Measurements from ENCODE around the gene ADAMTS15.

The ADAMTS15 gene

DNA sequence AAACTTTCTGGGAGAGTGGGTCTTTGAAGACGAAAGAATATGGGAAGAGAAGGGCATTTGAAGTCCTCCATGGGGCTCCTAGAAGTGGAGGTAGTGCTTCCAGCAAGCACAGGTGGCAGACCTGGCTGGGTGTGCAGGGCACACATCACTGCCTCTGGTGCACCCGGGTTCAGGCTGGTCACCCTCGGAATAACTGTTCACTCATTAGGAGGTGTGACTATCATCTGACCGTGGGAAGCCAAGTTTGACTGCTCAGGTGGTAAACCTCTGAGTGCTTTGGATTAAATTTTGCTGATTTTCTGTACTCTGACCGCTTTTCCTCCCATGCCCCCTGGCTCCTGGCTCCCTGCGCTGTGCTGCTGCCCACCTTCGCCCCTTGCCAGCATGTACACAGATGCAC, 11.1 kb downstream of the ADAMTS15 start:
- peak; percentile 56 for DNase-seq (ENCODE audit: low spot score)

DNA sequence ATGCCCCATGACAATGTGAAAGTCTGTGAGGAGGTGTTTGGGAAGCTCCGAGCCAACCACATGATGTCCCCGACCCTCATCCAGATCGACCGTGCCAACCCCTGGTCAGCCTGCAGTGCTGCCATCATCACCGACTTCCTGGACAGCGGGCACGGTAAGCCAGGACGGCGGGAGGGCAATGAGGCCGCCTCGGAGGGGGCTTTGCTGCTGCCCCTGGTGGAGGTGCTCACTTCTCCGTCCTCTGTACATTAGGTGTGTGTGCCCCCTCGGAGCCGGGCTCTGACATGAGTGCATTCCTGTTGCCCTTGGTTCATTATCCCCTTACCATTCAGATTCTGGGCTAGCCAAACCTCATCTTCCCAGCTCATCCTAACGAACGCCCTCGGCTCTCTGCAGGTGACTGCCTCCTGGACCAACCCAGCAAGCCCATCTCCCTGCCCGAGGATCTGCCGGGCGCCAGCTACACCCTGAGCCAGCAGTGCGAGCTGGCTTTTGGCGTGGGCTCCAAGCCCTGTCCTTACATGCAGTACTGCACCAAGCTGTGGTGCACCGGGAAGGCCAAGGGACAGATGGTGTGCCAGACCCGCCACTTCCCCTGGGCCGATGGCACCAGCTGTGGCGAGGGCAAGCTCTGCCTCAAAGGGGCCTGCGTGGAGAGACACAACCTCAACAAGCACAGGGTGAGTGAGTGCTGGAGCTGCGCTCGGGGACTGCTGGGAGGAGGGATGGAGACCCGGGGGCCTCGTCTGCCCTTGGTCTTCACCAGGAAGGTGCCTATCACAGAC, 13.8 kb downstream of the ADAMTS15 start:
- DNase-seq (ENCODE audit: low spot score): no peak

DNA sequence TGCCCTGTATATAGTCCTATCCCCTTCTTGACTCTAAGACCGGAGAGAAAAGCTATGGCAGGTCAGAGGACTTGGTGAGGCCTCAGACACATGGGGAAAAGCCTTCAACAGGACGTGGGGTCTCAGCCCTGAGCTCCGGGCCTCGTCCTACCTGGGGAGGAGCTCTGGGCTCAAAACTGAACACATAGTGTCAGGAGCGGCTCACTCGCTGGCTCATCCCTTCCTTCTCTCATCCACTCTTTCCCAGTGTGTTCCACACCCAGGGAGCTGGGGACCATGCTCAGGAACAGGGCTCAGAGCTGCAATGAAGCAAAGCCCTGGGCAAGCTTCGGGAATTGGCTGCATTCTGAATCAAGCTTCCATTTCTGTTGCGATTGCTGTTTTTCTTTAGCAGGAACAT, 14.5 kb downstream of the ADAMTS15 start:
- no peak for DNase-seq (ENCODE audit: low spot score)

DNA sequence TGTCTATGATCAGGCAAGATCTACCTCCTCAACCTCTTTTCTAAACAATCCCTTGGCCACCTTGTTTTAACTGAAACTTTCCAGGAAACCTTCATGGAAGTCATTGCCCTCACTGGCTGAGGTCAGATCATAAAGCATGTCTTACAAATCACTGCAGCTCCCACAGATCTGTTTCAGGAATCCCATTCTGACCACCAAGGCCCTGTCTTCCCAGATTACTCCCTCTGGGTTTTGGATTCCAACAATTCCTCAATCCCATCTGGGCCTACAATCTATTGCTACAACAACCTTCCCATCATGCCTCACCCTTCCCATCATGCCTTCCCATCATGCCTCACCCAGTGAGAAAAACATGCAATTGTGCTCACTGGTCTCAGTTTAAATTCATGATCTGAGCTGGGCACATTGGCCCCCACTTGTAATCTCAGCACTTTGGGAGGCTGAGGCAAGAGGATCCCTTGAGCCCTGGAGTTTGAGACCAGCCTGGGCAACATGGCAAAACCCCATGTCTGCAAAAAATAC, 15.9 kb downstream of the ADAMTS15 start:
- no peak for DNase-seq (ENCODE audit: low spot score)

DNA sequence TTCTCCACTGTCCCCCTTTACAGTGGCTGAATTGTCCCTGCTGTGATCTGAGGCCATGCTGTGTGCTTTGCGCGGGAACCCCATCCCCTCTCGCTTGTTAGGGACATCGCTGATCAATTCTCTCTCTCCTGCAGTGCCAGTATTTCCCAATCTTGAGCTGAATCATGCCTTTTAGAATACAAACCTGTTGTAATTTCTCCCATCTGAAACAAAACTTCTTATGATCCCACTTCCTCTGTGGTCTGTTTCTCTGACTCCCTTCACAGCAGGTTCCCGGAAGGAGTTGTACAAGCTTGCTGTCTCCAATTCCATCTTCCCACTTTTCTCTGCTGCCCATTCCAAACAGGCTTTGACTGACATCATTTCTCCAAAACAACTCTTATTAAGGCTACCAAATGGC, 16.8 kb downstream of the ADAMTS15 start:
- DNase-seq (ENCODE audit: low spot score): no peak

DNA sequence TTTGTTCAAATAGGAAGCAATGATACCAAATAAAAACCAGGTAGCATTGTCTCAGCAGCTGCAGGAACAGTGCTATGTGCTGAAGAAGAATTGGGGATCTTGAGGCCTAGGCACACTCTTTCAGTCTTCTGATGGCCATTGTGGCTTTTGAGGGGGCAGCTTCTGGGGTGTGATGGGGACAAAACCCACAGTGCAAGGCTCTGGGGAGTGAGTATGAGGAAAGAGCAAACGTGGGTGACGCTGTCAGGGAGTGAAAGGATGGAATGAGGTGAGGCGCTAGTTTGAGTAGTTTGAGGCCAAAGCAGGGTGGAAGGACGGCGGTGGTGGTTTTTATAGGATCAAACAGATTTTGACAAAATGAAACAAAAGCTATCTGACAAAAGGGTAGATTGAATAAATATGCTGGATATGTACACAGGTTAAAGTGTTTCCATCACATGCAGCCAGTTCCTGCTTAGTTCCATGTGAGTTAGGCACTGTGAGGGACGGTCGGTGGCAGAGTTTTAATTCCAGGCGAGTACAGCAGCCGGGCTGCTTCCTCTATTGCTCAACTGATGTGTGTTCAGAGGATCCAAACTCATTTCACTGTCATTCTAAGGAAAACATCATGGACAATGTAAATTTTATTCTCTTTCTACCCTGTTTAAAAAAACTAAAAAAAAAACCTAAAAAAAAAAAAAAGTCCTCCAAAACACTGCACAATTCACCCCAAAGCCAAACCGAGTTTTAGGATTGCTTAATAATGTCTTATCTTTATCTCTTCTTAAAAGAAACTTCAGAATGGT, 18.9 kb downstream of the ADAMTS15 start:
- DNase-seq (ENCODE audit: low spot score): no peak

DNA sequence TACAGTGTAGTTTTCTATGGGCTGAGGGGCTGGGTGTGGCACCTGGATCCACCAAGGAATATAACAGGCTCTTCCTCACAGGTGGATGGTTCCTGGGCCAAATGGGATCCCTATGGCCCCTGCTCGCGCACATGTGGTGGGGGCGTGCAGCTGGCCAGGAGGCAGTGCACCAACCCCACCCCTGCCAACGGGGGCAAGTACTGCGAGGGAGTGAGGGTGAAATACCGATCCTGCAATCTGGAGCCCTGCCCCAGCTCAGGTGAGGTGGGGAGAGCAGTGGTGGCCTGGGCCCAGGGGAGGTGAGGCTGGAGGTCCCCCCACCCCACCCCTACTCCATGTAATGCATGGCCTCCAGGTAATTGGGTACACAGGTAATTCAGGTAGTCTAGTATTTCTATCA, 20.7 kb downstream of the ADAMTS15 start:
- no peak for DNase-seq (ENCODE audit: low spot score)

DNA sequence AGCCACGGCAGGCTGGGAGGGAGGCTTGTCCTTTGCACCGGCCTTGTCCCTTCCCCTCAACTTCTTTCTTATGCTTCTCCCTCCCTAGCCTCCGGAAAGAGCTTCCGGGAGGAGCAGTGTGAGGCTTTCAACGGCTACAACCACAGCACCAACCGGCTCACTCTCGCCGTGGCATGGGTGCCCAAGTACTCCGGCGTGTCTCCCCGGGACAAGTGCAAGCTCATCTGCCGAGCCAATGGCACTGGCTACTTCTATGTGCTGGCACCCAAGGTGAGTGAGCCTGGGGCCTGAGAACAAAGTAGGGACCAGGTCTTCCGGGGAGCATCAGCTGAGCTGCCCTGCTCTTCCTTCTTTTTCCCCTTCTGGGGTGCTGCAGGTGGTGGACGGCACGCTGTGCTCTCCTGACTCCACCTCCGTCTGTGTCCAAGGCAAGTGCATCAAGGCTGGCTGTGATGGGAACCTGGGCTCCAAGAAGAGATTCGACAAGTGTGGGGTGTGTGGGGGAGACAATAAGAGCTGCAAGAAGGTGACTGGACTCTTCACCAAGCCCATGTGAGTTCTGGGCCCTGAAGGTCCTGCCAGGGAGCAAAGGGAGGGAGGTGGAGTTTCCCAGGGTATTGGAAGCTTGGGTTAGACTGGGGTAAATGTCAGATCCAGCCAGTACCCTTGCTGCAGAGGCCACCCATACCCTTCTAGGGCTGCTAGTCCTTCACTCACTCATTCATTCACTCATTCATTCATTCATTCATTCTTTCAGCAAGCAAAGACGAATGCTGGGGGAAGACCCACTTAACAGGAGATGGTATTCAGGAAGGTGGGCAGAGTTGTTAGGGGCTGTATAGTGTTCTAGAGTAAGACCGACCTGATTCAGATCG, 22.6 kb downstream of the ADAMTS15 start:
- DNase-seq (ENCODE audit: low spot score): no peak

DNA sequence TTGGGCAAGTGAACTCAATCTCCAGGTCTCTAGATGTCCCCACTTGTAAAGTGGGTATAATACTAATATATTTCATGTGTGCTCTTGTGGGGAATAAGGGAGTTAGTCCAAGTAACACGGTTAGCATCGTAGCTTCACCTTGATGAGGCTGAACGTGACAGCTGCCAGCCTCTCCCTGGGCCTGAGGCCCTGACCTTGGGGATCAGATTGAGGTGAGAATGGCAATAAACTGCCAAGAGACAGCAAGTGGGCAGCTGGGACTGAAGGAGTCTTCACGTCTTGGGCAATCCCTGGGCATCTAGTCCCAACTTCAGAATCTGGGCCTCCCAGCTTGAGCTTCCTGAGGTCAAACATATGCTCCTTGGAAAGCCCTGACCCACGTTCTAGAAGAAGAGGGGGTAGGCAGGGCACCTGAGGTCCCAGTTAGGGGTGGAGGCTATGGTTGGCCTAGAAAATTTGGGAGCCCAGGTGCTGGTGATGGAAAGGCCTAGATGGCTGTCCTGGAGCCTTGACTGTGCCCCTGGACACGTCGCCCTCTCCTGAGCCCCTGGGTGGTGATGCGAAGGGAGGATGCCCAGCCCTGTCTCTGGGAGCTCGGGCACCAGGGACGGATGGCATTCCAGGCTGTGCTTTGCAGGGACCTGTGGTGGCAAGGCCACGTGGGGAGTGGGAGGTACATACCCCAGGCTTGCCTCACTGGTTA, 23.4 kb downstream of the ADAMTS15 start:
- no peak for DNase-seq (ENCODE audit: low spot score)

DNA sequence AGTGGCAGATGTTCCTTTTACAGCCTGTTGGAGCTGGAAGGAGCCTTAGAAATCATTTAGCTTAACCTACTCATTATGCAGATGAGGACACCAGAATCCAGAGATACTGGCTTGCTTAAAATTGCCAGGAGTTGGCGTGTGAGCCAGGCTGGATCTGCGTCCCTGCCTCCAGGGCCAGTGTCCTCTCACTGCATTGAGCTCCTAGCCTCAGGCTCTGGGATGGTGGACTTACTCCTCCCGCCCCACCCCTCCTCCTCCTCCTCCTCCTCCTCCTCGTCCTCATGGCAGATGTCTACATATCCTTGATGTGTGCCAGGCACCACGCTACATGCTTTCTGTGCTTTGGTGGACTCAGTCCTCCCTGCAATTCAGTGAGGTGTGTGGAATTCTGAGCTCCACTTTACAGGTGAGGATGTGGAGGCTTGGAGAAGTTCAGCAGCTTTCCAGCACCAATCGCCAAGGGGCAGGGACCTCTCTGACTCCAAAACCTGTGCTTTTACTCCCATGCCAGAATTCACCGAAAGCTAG, 24.1 kb downstream of the ADAMTS15 start:
- no peak for DNase-seq (ENCODE audit: low spot score)

DNA sequence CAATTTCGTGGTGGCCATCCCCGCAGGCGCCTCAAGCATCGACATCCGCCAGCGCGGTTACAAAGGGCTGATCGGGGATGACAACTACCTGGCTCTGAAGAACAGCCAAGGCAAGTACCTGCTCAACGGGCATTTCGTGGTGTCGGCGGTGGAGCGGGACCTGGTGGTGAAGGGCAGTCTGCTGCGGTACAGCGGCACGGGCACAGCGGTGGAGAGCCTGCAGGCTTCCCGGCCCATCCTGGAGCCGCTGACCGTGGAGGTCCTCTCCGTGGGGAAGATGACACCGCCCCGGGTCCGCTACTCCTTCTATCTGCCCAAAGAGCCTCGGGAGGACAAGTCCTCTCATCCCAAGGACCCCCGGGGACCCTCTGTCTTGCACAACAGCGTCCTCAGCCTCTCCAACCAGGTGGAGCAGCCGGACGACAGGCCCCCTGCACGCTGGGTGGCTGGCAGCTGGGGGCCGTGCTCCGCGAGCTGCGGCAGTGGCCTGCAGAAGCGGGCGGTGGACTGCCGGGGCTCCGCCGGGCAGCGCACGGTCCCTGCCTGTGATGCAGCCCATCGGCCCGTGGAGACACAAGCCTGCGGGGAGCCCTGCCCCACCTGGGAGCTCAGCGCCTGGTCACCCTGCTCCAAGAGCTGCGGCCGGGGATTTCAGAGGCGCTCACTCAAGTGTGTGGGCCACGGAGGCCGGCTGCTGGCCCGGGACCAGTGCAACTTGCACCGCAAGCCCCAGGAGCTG, 24.8 kb downstream of the ADAMTS15 start:
- no peak for DNase-seq (ENCODE audit: low spot score)

DNA sequence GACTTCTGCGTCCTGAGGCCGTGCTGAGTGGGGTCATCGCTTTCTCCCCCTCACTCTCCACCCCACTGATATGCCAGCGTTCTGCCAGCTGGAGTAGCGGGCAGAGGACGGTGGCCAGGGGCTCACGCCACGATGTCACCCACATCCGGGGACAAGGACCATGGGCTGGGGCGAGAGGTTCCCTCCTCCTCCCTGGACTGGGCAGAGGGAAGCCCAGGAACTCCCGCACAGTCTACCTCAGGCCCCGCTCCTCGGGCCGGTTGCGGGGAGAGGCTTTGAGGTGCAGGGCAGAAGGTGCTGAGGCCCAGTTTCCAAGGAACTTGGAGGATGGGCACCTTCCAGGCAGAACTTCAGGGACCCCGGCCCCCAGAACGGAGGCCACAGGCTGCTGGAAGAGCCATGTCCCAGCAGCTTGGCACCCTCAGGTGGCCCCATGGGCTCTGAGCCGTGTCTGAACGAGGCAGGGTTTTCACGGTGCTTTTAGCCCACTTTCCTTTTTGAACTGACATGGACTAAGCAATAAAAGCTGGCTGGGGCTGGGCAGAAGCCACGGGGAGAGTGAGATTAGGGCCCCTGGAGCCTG, 25.4 kb downstream of the ADAMTS15 start:
- no peak for DNase-seq (ENCODE audit: low spot score)

DNA sequence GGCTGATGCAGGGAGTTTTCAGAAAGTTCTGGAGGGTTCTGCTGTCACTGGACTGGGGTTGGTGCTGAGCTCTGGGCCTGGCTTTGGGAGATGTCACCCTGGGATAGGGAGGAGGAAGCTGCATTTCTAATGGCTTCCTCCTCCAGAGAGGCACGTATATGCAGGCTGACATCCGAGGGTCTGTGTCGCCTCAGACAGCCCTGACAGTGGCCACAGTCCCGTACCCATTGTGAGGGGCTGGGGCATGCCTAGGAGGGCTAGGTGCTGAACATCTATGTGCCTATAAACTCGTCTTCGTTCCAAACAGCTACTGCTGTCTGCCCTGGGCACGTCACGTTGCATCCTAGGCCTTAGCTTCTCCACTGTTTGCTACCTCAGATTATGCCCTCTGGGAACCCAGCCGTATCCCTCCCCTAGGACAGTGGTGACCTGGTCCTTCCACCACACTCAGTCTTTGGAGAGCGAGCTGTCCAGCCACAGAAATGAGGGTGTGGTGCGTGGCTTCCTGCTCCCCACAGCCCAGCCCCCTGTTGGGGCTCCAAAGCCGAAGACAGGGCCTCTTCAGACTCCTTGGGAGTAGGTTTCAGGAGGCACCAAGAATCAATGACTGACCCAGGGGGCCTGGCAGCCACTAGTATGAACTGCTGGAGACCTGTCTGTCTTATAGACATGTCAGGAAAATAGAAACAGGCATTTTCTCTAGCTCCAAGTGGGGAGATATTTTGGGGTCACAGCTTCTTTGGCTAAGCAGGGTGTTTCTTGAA, 26.4 kb downstream of the ADAMTS15 start:
- DNase-seq (ENCODE audit: low spot score): no peak

DNA sequence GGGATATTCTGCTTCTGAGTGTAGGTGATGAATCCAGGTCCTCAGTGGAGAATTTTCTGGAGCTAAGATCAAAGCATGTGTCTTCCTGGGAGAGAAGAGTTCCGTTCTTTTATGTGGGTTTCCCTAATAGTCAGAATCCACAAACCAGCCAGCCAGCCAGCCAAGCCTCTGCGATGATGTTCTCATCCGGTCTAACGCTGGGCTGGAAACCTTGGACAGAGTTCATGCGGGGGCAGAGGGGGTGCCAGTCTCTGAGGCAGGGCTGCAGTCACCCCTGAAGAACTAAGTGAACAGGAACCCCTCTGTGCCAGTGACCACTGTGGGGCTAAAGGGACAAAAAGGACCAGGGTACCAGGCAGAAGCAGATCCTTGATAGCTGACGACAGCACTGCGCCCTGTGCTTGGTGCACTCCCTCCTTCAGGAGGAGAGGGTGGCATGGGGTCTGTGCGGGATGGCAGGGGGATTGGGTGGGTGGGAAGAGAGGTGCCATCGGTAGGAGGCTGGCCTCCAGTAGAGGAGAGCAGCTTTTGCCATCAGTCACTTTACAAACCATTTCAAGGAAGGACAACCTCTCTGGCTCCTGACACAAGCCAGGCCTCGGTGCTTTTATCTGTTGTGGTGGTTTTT, 27.1 kb downstream of the ADAMTS15 start:
- no peak for DNase-seq (ENCODE audit: low spot score)

DNA sequence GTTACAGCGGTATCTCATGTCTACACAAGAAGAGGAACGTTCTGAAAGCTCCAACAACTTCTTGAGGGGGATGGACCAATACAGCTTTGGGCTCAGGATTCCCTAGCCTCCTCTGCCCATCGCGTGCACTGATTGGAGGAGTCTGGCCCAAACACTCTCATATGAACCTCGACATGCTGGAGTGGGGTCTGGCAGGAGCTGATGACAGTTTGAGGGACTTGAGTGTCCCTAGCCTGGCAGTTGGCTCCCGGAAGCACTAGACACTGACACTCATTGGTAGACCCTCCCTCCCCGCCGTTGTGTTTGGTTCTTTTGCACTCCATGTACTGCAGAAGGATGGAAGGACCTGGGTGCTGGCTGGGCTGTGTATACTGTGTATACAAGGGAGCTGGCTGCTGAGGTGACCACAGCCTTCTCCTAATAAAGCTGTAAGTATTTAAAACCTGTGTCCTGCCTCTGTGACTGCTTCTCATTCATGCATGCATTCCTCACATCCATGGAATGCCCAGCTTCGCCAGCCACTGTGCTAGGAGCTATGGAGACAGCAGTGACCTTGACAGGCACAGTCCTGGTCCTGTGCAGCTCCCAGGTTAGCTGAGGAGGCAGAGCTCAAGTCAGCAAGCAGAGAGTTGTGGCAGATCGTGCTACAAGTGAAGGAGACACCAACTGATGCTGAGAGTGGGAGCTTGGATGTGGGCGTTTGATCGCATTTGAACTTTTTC, 27.9 kb downstream of the ADAMTS15 start:
- peak; percentile 75 for DNase-seq (ENCODE audit: low spot score)

DNA sequence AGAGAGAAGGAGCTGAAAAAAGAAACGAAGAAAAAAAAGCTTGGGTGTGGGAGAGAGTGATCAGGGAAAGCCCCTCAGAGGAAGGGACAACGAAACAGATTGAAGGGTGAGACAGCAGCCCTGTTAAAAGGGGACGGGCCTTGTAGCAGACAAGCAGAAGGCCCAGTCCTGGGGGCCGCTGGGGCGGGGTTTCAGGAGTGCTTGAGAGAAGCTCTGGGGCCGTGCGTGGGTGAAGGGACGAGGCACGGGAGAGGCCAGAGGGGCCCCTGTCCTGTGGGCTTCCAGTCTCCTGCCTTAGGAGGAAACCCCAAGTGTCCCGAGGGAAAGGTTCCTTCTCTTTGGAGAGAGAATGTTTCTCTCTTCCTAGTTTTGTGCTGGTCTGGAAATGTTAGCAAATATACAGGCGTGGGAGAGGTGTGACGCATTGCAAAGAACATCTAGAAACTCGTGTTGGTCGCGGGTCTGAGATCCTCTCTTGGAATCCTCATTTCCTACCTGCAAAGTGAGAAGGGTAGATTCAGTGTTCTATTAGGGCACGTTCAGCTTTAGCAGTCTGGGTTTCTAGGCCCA, 28.6 kb downstream of the ADAMTS15 start:
- no peak for DNase-seq (ENCODE audit: low spot score)

DNA sequence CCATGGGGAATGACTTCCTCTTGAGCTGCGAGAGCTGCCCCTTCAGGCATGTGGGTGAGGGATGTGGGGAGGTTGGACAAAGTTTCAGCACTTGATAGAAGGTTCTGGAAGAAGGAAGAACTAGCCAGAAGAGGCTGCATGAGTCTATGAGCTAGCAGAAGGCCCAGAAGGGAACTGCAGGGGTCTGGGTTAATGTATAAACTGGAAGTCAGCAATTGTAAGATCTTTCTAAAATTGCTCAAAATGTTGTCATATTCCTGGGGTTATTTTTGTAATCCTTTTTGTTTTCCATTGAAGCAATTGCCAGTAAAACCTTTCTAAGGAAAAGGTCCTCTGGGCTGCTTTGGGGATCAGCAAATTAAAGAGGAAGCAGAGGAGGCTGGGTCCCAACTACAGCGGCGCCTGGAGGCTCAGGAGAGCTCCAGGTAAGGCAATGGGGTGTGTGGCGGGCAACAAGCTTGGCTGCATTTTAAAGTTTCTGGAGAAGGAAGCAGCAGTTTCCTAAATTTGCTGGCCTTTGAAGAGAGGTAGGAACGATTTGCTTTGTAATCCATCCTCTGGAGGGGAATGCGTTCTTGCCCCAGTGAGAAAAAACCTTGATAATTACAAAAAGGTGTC, 29.2 kb downstream of the ADAMTS15 start:
- DNase-seq (ENCODE audit: low spot score): peak; percentile 54

Data from kidney tubule cell (primary cell).